ENCODE results near the gene ARL6IP5. TPM values are rescaled to one million over a fixed set of nuclear protein-coding genes. Genes with fewer than 3 reads are reported as not detected.

ARL6IP5 gene
- total and polyA plus RNA-seq, 9 of the 15 experiments (the other 6 are each of a cell fraction or from before 2014, with no cell fraction given): 10.3 to 54.0 (median 12.7) TPM

DNA sequence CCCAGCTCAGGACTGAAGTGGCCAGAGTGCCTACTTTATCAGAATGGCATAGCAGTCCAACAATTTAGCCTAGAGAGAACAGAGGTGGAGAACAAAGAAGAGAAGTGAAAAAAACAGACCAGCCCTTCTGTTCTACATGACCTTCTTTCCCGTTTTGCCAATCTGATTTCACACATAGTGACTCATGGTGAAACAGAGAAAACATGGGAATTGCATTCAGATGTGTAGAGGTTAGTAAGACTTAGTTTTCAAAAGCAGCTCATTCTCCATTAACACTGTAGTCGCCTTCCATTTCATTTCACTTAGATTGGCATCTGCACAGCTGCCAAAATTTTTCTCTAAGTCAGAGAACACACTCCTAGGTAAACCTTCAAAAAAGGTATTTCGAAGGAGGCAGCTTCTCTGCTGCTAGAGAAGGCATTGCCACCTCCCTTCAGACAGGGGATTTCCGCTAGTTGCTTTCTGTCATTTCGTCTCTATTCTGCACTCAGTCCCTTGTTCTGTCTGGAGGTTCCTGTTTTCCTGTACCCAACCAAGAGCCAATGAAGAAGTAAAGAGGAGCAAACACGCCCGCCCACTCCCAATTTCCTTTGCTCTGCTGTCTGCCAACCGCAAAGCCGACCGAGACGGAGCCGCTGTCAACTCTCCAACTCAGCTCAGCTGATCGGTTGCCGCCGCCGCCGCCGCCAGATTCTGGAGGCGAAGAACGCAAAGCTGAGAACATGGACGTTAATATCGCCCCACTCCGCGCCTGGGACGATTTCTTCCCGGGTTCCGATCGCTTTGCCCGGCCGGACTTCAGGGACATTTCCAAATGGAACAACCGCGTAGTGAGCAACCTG, at the start of gene ARL6IP5 (continued):
- TF ChIP-seq FOXM1 (IDR thresholded peaks at IDR 0.05; ENCODE audit: low read depth) (no peak), FOXM1 (CRISPR knock-in tag; IDR thresholded peaks at IDR 0.05; ENCODE audit: low read depth) (no peak), HLTF (IDR thresholded peaks at IDR 0.05) (no peak), FOXA3 (CRISPR knock-in tag; conservative IDR thresholded peaks at IDR 0.05 in 1 of 2, IDR thresholded peaks at IDR 0.05 in 1 of 2) (no peak), ILF3 (IDR thresholded peaks at IDR 0.05; ENCODE audit: borderline replicate concordance) (no peak), HNRNPK (IDR thresholded peaks at IDR 0.05; ENCODE audit: low read depth, low read length, poor library complexity, severe bottlenecking) (no peak), CSDE1 (IDR thresholded peaks at IDR 0.05) (no peak), CHD1 (IDR thresholded peaks at IDR 0.05; ENCODE audit: low read length) (no peak), HDGF (IDR thresholded peaks at IDR 0.05) (no peak), SNRNP70 (optimal IDR thresholded peaks at IDR 0.05; ENCODE audit: low read depth, low read length) (no peak), MCM2 (IDR thresholded peaks at IDR 0.05; ENCODE audit: low read depth) (no peak)
- TF ChIP-seq, protein P1, sequence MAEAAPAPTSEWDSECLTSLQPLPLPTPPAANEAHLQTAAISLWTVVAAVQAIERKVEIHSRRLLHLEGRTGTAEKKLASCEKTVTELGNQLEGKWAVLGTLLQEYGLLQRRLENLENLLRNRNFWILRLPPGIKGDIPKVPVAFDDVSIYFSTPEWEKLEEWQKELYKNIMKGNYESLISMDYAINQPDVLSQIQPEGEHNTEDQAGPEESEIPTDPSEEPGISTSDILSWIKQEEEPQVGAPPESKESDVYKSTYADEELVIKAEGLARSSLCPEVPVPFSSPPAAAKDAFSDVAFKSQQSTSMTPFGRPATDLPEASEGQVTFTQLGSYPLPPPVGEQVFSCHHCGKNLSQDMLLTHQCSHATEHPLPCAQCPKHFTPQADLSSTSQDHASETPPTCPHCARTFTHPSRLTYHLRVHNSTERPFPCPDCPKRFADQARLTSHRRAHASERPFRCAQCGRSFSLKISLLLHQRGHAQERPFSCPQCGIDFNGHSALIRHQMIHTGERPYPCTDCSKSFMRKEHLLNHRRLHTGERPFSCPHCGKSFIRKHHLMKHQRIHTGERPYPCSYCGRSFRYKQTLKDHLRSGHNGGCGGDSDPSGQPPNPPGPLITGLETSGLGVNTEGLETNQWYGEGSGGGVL (CRISPR knock-in tag; IDR thresholded peaks at IDR 0.05): no peak
- TF ChIP-seq, protein P2, sequence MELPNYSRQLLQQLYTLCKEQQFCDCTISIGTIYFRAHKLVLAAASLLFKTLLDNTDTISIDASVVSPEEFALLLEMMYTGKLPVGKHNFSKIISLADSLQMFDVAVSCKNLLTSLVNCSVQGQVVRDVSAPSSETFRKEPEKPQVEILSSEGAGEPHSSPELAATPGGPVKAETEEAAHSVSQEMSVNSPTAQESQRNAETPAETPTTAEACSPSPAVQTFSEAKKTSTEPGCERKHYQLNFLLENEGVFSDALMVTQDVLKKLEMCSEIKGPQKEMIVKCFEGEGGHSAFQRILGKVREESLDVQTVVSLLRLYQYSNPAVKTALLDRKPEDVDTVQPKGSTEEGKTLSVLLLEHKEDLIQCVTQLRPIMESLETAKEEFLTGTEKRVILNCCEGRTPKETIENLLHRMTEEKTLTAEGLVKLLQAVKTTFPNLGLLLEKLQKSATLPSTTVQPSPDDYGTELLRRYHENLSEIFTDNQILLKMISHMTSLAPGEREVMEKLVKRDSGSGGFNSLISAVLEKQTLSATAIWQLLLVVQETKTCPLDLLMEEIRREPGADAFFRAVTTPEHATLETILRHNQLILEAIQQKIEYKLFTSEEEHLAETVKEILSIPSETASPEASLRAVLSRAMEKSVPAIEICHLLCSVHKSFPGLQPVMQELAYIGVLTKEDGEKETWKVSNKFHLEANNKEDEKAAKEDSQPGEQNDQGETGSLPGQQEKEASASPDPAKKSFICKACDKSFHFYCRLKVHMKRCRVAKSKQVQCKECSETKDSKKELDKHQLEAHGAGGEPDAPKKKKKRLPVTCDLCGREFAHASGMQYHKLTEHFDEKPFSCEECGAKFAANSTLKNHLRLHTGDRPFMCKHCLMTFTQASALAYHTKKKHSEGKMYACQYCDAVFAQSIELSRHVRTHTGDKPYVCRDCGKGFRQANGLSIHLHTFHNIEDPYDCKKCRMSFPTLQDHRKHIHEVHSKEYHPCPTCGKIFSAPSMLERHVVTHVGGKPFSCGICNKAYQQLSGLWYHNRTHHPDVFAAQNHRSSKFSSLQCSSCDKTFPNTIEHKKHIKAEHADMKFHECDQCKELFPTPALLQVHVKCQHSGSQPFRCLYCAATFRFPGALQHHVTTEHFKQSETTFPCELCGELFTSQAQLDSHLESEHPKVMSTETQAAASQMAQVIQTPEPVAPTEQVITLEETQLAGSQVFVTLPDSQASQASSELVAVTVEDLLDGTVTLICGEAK (IDR thresholded peaks at IDR 0.05): no peak
- TF ChIP-seq, protein P2 (CRISPR knock-in tag; IDR thresholded peaks at IDR 0.05): no peak
- TF ChIP-seq, protein P3, sequence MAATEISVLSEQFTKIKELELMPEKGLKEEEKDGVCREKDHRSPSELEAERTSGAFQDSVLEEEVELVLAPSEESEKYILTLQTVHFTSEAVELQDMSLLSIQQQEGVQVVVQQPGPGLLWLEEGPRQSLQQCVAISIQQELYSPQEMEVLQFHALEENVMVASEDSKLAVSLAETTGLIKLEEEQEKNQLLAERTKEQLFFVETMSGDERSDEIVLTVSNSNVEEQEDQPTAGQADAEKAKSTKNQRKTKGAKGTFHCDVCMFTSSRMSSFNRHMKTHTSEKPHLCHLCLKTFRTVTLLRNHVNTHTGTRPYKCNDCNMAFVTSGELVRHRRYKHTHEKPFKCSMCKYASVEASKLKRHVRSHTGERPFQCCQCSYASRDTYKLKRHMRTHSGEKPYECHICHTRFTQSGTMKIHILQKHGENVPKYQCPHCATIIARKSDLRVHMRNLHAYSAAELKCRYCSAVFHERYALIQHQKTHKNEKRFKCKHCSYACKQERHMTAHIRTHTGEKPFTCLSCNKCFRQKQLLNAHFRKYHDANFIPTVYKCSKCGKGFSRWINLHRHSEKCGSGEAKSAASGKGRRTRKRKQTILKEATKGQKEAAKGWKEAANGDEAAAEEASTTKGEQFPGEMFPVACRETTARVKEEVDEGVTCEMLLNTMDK (IDR thresholded peaks at IDR 0.05; ENCODE audit: borderline replicate concordance, insufficient read depth, low read depth, low read length, poor library complexity, severe bottlenecking): no peak

Measured in K562 (cell line).